Smooth muscle cell (in vitro differentiated cells): Measurements from ENCODE around the gene HSF4. TPM values are rescaled to one million over a fixed set of nuclear protein-coding genes. Genes with fewer than 3 reads are reported as not detected.

ENCODE experiments used
- DNase-seq: peaks from one replicate; lab custom pipeline; 2025; ENCODE audit not compliant: unreplicated experiment; lab: John Stamatoyannopoulos, UW
- H2AFZ ChIP-seq: fragments of 200-600 bp; sonication (generic); 2 replicates; pipeline ENCODE4 v1.6.0; 2016; ENCODE audit warnings: antibody characterized with exemption, low read depth, mild to moderate bottlenecking
- H3F3A ChIP-seq: fragments of 200-600 bp; sonication (generic); 2 replicates; pipeline ENCODE4 v1.6.0; 2017; ENCODE audit warnings: antibody characterized with exemption, low read depth
- H3K27ac ChIP-seq: fragments of 200-600 bp; sonication (generic); 2 replicates; pipeline ENCODE4 v1.5.1; 2016; ENCODE audit warnings: low read depth, mild to moderate bottlenecking
- H3K27me3 ChIP-seq: fragments of 200-600 bp; sonication (generic); 2 replicates; pipeline ENCODE4 v1.6.1; 2016; ENCODE audit warnings: low read depth, mild to moderate bottlenecking
- H3K36me3 ChIP-seq: fragments of 200-600 bp; sonication (generic); 2 replicates; pipeline ENCODE4 v1.5.1; 2016; ENCODE audit warnings: low read depth
- H3K4me1 ChIP-seq: fragments of 200-600 bp; sonication (generic); 2 replicates; pipeline ENCODE4 v1.5.1; 2016; ENCODE audit warnings: low read depth
- H3K4me2 ChIP-seq: fragments of 200-600 bp; sonication (generic); 2 replicates; pipeline ENCODE4 v1.6.0; 2016; ENCODE audit warnings: mild to moderate bottlenecking
- H3K4me3 ChIP-seq: fragments of 200-600 bp; sonication (generic); 2 replicates; pipeline ENCODE4 v1.5.1; 2016; ENCODE audit warnings: mild to moderate bottlenecking
- H3K79me2 ChIP-seq: fragments of 200-600 bp; sonication (generic); 2 replicates; pipeline ENCODE4 v1.6.0; 2016; ENCODE audit warnings: low read depth, mild to moderate bottlenecking
- H3K9ac ChIP-seq: fragments of 200-600 bp; sonication (generic); 2 replicates; pipeline ENCODE4 v1.6.0; 2016; ENCODE audit warnings: low read depth
- H3K9me3 ChIP-seq: fragments of 200-600 bp; sonication (generic); replicated peaks from 2 replicates; pipeline ENCODE4 v1.5.1; 2016; ENCODE audit warnings: low read depth
- H4K20me1 ChIP-seq: fragments of 200-600 bp; sonication (generic); 2 replicates; pipeline ENCODE4 v1.6.0; 2016; ENCODE audit warnings: low read depth
- CTCF ChIP-seq: fragments of 200-600 bp; sonication (generic); IDR thresholded peaks from 2 replicates; pipeline ENCODE4 v1.5.1; 2017; ENCODE audit warnings: borderline replicate concordance, mild to moderate bottlenecking, antibody characterized with exemption; ENCODE audit not compliant: insufficient read depth, poor library complexity, severe bottlenecking
- WGBS: methylation state at CpG from one replicate; pipeline ENCODE4 v1.1.7; 2016; ENCODE audit warnings: low lambda C conversion rate; 5-methylcytosine and 5-hydroxymethylcytosine counted together
- polyA plus RNA-seq: library from polyadenylated mRNA; unstranded; fragments of >200 nt; fragmentation: Nextera tagmentation; extraction: Ambion mirVana; gene quantifications from 2 replicates; pipeline ENCODE4 v1.2.1, GENCODE V29; 2016
- total RNA-seq: library from RNA; depleted of rRNA; stranded (reverse); fragments of >200 nt; gene quantifications from 2 replicates; pipeline ENCODE4 v1.2.3, GENCODE V29; 2014

The HSF4 gene
- total and polyA plus RNA-seq, 2 experiments from 2014 or later: 2.9 to 6.1 TPM

- H3K4me2 ChIP-seq: peak overlapping the region; percentile 87
- H3K4me3 ChIP-seq: peak overlapping the region; percentile 40
- no peak overlapping the region for H3K27ac ChIP-seq
- WGBS: 8% methylated on average over 44 of the region's 44 CpGs
- peaks cover 11% of the 10 kb centered on the region for H3K4me1 ChIP-seq
- no peak for TF ChIP-seq CTCF
- H3K9ac ChIP-seq: no peak overlapping the region
- peaks cover 72% of the 10 kb centered on the region for H3K27me3 ChIP-seq
- no peak for DNase-seq
- no peaks in the 10 kb centered on the region for H3K9me3 ChIP-seq
- H3F3A ChIP-seq: no peaks in the 10 kb centered on the region
- H4K20me1 ChIP-seq: peaks cover 40% of the 10 kb centered on the region
- H2AFZ ChIP-seq: no peak overlapping the region
- H3K79me2 ChIP-seq: no peaks in the 10 kb centered on the region
- no peaks in the 10 kb centered on the region for H3K36me3 ChIP-seq
These were observed 1.9 kb upstream of the HSF4 start for GRCh38 chr16:67162506-67163163.

GRCh38 chr16:67163164-67163998, 1.2 kb upstream of the HSF4 start:
- H3K4me1 ChIP-seq: peaks cover 11% of the 10 kb centered on the region
- no peaks in the 10 kb centered on the region for H3K9me3 ChIP-seq
- no peak overlapping the region for H3K27ac ChIP-seq
- WGBS: 5% methylated on average over 90 of the region's 99 CpGs
- H3K9ac ChIP-seq: no peak overlapping the region
- H4K20me1 ChIP-seq: peaks cover 33% of the 10 kb centered on the region
- H3K4me2 ChIP-seq: peak overlapping the region; percentile 87
- H2AFZ ChIP-seq: no peak overlapping the region
- H3K27me3 ChIP-seq: peaks cover 65% of the 10 kb centered on the region
- no peak for DNase-seq
- TF ChIP-seq CTCF: no peak
- no peaks in the 10 kb centered on the region for H3K36me3 ChIP-seq
- peak overlapping the region; percentile 40 for H3K4me3 ChIP-seq
- no peaks in the 10 kb centered on the region for H3F3A ChIP-seq
- no peaks in the 10 kb centered on the region for H3K79me2 ChIP-seq

GRCh38 chr16:67163999-67164558, 466 bp upstream of the HSF4 start:
- Histone ChIP-seq H4K20me1 (peaks cover 29% of the 10 kb centered on the region), H3K27ac (no peak overlapping the region), H2AFZ (no peak overlapping the region), H3K27me3 (peaks cover 65% of the 10 kb centered on the region), H3K9me3 (no peaks in the 10 kb centered on the region), H3K9ac (no peak overlapping the region), H3K4me3 (peak overlapping the region; percentile 40), H3K79me2 (no peaks in the 10 kb centered on the region), H3K4me1 (peaks cover 13% of the 10 kb centered on the region), H3K4me2 (peak overlapping the region; percentile 87), H3F3A (no peaks in the 10 kb centered on the region), H3K36me3 (no peaks in the 10 kb centered on the region)
- no peak for DNase-seq
- 6% methylated on average over 34 of the region's 34 CpGs for WGBS
- TF ChIP-seq CTCF: no peak
